Vagina (tissue), 2 donors: ENCODE results near the gene C9orf85.

Source experiments
- CTCF ChIP-seq, 3 experiments: fragments of 450-650 bp in 2 of 3; fragments of 200-600 bp in 1 of 3; sonication (generic) in 1 of 3; IDR thresholded peaks; one replicate each; pipeline ENCODE4 v1.5.1; 2017 to 2019; ENCODE audit warnings: antibody characterized with exemption in 3 of 3, mild to moderate bottlenecking in 2 of 3, moderate library complexity in 2 of 3
- POLR2A ChIP-seq, 2 donors: fragments of 450-650 bp; IDR thresholded peaks; one replicate each; pipeline ENCODE4 v1.6.1; 2017; ENCODE audit warnings: antibody characterized with exemption in 2 of 2, mild to moderate bottlenecking in 2 of 2, moderate library complexity in 2 of 2
- POLR2AphosphoS5 ChIP-seq, 2 donors: sonication (generic); formaldehyde crosslinking; IDR thresholded peaks; one replicate each; pipeline ENCODE4 v1.9.0; 2017; ENCODE audit warnings: antibody characterized with exemption in 2 of 2, mild to moderate bottlenecking in 2 of 2, low read depth in 1 of 2; ENCODE audit not compliant: insufficient read depth in 1 of 2

- TF ChIP-seq CTCF (IDR thresholded peaks at IDR 0.05) (no peak), POLR2AphosphoS5 (IDR thresholded peaks at IDR 0.05; ENCODE audit: insufficient read depth in 1 of 2, low read depth in 1 of 2) (no peak), POLR2A (IDR thresholded peaks at IDR 0.05) (no peak)
Observed at GRCh38 chr9:71911908-71912335, 483 bp downstream of the C9orf85 start.
